ENCODE data around the gene DDX3X. TPM values are rescaled to one million over a fixed set of nuclear protein-coding genes. Genes with fewer than 3 reads are reported as not detected.

DDX3X gene
- total RNA-seq, 1 donor from 2014 or later: 184 TPM

DNA sequence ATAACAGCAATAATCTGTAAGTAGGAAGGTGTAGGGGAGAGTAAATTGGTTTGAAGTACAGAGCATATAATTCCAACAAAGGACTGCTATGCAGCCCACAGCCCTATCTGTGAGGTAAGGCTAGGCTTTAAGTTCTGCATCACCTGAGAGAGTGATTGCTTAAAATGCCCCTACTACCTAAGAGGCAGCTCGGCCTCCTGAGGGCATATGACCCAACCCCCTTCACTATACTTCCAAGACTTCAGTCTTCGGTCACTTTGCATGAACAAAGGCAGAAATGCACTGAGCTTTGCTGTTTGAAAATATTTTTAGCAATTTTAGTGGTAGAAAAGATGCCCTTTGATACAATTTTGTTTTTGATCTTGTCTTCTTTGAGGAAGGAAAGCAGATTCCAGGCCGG, 4.9 kb upstream of the DDX3X start:
- Histone ChIP-seq H3K36me3 (ENCODE audit: control insufficient read depth, insufficient read depth, low read length) (no peaks in the 10 kb centered on the region), H3K4me3 (ENCODE audit: low read depth, low read length) (no peak overlapping the region), H3K27me3 (ENCODE audit: control insufficient read depth, insufficient read depth, low read length) (no peaks in the 10 kb centered on the region)
- DNase-seq (ENCODE audit: low read depth): no peak
- TF ChIP-seq, protein P1, sequence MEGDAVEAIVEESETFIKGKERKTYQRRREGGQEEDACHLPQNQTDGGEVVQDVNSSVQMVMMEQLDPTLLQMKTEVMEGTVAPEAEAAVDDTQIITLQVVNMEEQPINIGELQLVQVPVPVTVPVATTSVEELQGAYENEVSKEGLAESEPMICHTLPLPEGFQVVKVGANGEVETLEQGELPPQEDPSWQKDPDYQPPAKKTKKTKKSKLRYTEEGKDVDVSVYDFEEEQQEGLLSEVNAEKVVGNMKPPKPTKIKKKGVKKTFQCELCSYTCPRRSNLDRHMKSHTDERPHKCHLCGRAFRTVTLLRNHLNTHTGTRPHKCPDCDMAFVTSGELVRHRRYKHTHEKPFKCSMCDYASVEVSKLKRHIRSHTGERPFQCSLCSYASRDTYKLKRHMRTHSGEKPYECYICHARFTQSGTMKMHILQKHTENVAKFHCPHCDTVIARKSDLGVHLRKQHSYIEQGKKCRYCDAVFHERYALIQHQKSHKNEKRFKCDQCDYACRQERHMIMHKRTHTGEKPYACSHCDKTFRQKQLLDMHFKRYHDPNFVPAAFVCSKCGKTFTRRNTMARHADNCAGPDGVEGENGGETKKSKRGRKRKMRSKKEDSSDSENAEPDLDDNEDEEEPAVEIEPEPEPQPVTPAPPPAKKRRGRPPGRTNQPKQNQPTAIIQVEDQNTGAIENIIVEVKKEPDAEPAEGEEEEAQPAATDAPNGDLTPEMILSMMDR (IDR thresholded peaks at IDR 0.05; ENCODE audit: insufficient read depth, low read length, poor library complexity, severe bottlenecking): no peak

DNA sequence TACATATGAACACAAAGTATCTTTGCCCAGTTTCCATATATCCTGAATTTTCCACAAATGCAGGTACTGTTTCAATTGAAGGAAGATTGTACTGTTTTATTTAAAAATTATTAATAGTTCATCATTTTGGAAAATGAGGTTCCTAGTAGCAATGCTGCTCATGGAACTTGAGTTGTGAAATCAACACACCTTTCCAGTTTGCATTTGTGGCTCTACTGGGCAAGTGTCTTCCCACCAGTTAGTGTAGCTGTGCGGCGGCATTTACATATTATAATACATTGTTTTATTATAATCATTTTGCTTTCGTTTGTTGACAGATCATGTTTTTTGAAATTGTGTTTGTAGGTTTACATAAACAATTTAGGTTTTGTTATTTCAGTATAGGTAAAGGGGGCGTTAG, 2.0 kb upstream of the DDX3X start:
- Histone ChIP-seq H3K4me3 (ENCODE audit: low read depth, low read length) (peak overlapping the region; percentile 30), H3K36me3 (ENCODE audit: control insufficient read depth, insufficient read depth, low read length) (no peaks in the 10 kb centered on the region), H3K27me3 (ENCODE audit: control insufficient read depth, insufficient read depth, low read length) (no peaks in the 10 kb centered on the region)
- no peak for DNase-seq (ENCODE audit: low read depth)
- TF ChIP-seq, protein P1 (IDR thresholded peaks at IDR 0.05; ENCODE audit: insufficient read depth, low read length, poor library complexity, severe bottlenecking): no peak

DNA sequence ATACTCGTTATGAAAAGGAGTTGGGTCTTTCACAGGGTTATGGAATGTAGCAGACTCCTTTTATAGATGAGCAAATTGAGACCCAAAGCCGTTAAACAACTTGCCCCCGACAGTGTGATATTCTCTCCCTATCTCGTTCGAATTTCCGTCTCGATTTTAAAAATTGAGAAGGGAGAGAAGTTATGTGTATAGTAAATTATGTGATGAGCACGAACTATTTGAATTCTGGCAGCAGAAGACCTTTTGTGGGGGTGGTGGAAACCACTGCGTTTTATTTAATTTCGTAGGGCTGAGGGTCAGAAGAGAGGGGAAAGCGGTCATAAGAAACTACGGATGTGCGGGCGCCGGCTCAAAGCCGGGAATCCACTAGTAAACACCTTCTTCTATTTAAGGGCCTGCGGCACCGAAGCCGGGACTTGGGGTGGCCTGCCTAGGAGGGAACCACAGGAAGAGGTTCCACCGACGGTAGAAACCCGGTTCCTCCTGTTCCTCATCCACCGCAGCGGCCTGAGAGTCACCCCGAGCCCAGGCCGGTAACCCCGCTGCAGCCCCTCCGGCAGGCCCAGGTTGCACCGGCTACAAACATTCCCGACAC, 1.5 kb upstream of the DDX3X start:
- Histone ChIP-seq H3K27me3 (ENCODE audit: control insufficient read depth, insufficient read depth, low read length) (no peaks in the 10 kb centered on the region), H3K4me3 (ENCODE audit: low read depth, low read length) (peak overlapping the region; percentile 93), H3K36me3 (ENCODE audit: control insufficient read depth, insufficient read depth, low read length) (no peaks in the 10 kb centered on the region)
- TF ChIP-seq, protein P1 (IDR thresholded peaks at IDR 0.05; ENCODE audit: insufficient read depth, low read length, poor library complexity, severe bottlenecking): no peak
- DNase-seq (ENCODE audit: low read depth): no peak

DNA sequence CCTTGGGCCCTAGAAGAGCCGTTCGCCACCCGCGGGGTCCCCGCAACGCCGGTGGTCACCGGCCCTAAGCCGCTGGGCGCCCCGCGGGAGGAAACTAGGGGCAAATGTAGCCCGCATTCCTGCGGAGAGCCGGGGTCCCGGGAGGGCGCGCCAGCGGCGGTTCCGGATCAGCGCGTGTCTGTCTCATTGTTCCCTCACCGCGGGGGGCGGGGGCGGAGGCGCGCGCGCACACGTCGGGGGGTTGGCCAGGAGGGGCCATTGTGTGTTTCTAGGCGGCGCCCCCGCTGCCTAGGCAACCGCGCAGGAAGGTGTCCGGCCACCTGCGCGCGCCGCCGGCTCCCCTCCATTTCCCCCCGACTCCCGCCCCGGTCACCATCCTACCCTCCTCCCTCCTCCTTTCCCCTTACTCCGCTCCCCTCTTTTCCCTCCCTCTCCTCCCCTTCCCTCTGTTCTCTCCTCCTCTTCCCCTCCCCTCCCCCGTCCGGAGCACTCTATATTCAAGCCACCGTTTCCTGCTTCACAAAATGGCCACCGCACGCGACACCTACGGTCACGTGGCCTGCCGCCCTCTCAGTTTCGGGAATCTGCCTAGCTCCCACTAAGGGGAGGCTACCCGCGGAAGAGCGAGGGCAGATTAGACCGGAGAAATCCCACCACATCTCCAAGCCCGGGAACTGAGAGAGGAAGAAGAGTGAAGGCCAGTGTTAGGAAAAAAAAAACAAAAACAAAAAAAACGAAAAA, 789 bp upstream of the DDX3X start:
- peak; percentile 51 for DNase-seq (ENCODE audit: low read depth)

DNA sequence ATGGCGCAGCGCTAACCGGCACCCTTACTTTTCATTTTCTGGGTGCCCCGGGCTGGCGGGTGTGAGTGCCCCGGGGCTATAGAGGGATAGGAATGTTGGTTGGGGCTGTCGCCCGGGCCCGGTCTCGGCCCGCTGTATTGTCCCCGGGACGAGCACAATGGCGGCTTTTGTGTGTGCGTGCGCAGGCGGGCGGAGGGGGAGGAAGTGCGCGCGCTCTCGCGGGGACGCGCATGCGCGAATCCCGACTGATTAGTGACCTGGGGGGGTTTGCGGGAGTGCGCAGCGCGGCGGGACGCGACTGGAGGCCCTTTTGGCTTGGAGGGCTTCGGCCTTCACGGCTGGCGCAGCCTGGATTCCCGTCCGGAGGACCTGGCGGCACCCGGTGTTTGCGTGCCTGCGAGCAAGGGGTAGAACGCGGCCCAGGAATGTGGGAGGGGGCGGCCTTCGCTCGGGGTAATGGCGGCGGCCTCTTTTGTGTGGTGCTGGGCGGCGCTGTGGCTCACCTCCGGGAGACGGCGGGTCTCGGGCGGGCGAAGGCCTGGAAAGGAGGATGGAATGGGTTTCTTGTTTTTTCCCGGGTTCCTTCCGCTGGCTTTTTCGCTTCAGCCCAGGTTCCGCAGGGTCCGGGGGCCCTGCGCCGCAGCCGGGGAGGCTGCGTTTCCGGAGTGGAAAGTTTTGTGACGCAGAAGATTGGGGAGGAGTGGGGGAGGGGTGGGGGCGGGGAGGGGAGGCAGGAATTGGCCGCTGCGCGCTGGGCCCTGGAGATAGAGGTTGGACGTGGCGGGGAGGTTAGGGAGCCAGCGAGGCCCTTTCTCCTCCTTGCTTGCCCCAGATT, 618 bp downstream of the DDX3X start:
- Histone ChIP-seq H3K4me3 (ENCODE audit: low read depth, low read length) (peak overlapping the region; percentile 93), H3K27me3 (ENCODE audit: control insufficient read depth, insufficient read depth, low read length) (no peaks in the 10 kb centered on the region), H3K36me3 (ENCODE audit: control insufficient read depth, insufficient read depth, low read length) (peaks cover 2% of the 10 kb centered on the region)
- no peak for DNase-seq (ENCODE audit: low read depth)
- TF ChIP-seq, protein P1 (IDR thresholded peaks at IDR 0.05; ENCODE audit: insufficient read depth, low read length, poor library complexity, severe bottlenecking): peak; percentile 13

More for the DNA sequence above, 789 bp upstream of the DDX3X start:
- Histone ChIP-seq H3K4me3 (ENCODE audit: low read depth, low read length) (peak overlapping the region; percentile 93), H3K27me3 (ENCODE audit: control insufficient read depth, insufficient read depth, low read length) (no peaks in the 10 kb centered on the region), H3K36me3 (ENCODE audit: control insufficient read depth, insufficient read depth, low read length) (no peaks in the 10 kb centered on the region)
- TF ChIP-seq, protein P1 (IDR thresholded peaks at IDR 0.05; ENCODE audit: insufficient read depth, low read length, poor library complexity, severe bottlenecking): no peak
